Ovary (tissue), 3 donors: ENCODE results near the gene PPM1B.

Source experiments
- EP300 ChIP-seq: sonication (generic); formaldehyde crosslinking; IDR thresholded peaks from one replicate; pipeline ENCODE4 v1.6.1; 2017; ENCODE audit warnings: antibody characterized with exemption
- POLR2A ChIP-seq: fragments of 450-650 bp; IDR thresholded peaks from one replicate; pipeline ENCODE4 v1.6.1; 2017; ENCODE audit warnings: antibody characterized with exemption, mild to moderate bottlenecking, moderate library complexity
- TF ChIP-seq, protein P1 (sequence below), 3 donors: fragments of 450-650 bp in 2 of 3; fragments of 200-600 bp in 1 of 3; IDR thresholded peaks; one replicate each; pipeline versions ENCODE4 v1.5.1 to v1.8.0; 2016 to 2022; ENCODE audit warnings: antibody characterized with exemption in 3 of 3, mild to moderate bottlenecking in 1 of 3
- donor health status: DM: no; HTN: no; CAD: no.

DNA sequence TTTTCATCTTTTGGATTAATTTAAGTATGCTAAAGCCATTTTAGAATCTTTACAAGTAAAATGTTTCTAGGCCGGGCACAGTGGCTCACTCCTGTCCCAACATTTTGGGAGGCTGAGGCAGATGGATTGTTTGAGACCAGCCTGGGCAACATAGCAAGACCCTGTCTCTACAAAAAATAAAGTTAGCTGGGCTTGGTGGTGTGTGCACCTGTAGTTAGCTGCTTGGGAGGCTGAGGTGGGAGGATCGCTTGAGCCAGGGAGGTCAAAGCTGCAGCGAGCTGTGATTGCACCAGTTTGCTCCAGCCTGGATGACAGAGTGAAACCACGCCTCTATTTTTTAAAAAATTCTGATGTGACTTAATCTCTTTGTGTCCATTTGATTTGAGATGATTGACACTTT, 3.9 kb downstream of the PPM1B start:
- TF ChIP-seq, protein P1, sequence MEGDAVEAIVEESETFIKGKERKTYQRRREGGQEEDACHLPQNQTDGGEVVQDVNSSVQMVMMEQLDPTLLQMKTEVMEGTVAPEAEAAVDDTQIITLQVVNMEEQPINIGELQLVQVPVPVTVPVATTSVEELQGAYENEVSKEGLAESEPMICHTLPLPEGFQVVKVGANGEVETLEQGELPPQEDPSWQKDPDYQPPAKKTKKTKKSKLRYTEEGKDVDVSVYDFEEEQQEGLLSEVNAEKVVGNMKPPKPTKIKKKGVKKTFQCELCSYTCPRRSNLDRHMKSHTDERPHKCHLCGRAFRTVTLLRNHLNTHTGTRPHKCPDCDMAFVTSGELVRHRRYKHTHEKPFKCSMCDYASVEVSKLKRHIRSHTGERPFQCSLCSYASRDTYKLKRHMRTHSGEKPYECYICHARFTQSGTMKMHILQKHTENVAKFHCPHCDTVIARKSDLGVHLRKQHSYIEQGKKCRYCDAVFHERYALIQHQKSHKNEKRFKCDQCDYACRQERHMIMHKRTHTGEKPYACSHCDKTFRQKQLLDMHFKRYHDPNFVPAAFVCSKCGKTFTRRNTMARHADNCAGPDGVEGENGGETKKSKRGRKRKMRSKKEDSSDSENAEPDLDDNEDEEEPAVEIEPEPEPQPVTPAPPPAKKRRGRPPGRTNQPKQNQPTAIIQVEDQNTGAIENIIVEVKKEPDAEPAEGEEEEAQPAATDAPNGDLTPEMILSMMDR (IDR thresholded peaks at IDR 0.05), result no peak
- no peak for TF ChIP-seq EP300
- TF ChIP-seq POLR2A, result no peak
